GM12864 (cell line): ENCODE results near the gene CAVIN3.

Source experiments
- DNase-seq: peaks from one replicate; pipeline ENCODE4 v3.0.0-alpha.2; 2011; ENCODE audit warnings: low read depth
- H3K4me3 ChIP-seq: 2 replicates; pipeline ENCODE4 v1.5.1; 2011; ENCODE audit warnings: mild to moderate bottlenecking, low read depth, low read length, control low read depth
- TF ChIP-seq, protein P1 (sequence below): IDR thresholded peaks from 2 replicates; pipeline ENCODE4 v1.5.1; 2011; ENCODE audit warnings: low read depth, mild to moderate bottlenecking, moderate library complexity, low read length, control low read depth, inconsistent platforms; ENCODE audit errors: missing control alignments

Gene CAVIN3

DNA sequence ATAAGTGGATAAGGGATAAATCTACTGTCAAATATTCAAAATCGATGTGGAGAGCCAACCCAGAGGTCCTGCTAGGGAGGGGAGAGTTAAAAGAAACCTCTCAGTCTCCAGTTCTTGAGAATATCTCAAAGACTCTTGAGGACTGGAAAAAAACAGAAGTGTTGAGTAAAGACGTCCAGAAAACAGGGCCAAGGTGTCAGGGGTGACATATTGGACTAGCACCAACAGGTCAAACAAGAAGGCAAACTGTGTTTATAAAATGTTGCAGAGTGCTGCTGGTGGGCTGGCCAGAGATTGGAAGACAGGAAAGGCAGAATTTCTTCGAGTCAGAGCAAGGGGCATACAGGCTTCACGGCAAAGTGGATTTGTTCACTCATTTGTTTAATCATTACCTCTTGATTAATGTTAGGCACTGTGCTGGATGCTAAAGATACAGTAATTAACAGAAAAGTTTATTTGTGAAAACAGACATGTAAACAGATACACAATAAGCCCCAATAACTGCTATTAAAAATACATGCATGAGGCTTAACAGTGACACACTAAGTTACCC lies 36.3 kb upstream of the CAVIN3 start:
- DNase-seq, result no peak
- no peak overlapping the region for H3K4me3 ChIP-seq
- TF ChIP-seq, protein P1, sequence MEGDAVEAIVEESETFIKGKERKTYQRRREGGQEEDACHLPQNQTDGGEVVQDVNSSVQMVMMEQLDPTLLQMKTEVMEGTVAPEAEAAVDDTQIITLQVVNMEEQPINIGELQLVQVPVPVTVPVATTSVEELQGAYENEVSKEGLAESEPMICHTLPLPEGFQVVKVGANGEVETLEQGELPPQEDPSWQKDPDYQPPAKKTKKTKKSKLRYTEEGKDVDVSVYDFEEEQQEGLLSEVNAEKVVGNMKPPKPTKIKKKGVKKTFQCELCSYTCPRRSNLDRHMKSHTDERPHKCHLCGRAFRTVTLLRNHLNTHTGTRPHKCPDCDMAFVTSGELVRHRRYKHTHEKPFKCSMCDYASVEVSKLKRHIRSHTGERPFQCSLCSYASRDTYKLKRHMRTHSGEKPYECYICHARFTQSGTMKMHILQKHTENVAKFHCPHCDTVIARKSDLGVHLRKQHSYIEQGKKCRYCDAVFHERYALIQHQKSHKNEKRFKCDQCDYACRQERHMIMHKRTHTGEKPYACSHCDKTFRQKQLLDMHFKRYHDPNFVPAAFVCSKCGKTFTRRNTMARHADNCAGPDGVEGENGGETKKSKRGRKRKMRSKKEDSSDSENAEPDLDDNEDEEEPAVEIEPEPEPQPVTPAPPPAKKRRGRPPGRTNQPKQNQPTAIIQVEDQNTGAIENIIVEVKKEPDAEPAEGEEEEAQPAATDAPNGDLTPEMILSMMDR, result no peak

DNA sequence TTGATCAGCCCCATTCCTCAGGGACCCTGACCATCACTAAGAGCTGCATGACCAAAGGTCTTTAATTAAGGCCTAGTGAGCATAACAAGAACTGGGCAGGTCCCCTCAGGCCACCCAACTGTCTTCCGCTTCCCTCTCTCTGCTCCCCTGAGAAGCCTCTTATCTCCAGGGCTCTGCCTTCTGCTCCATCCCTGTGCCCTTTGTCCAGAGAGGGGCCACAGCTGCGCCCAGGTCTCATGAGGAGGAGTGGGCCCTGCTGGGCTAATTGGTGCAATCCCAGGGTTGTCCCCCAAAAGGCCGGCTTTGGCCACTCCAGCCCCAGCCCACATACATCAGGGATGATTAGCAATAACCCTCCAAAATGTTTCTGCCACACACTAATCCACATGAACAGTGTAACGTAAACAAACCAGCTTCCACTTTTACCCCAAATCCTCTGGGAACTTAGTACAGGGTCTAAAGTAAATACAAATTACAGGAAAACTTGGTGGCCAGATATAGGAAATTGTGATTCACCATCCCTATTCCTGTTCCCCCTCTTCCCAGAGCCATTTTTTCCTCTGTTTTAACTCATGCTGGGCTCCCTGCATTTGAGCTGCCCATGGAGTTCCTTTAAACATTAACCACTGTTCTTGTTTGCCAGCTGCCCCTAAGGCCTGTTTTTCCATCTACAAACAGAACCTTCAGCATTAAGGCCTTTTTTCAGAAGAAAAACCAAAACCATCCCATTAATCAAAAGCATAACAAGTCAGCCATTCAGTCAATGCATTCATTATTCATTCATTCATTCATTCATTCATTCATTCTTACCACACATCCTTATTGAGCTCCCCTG lies 34.6 kb upstream of the CAVIN3 start:
- TF ChIP-seq, protein P1, result no peak
- H3K4me3 ChIP-seq, result no peak overlapping the region
- DNase-seq, result no peak

DNA sequence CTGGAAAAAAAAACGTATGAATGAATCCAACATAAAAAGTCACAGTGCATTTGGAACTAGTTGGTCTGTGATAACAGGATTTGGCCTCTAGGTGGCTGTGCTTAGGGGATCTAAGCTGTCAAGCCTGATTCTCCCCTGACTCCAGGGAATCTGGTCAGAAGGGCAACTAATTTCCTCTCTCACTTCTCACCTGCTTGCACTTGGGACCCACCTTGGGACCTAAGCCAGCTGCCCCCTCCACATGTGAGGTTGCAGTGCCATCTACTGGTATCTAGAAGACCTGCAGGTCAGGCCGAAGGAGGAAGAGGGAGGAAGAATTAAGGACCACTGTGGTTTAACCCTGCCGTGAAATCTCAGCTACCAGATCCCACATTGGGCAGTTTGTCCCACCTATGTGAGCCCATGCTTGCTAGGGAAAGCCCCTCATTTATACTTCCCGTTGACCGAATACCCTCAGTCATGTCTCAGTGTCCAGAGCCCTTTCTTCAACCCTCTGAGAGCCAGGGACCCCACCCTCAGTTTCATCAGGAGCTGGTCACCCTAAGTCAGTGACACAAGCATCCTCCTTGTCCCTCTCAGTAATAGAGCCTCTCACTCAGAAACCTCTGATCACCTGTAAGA lies 33.2 kb upstream of the CAVIN3 start:
- DNase-seq, result peak; percentile 40
- TF ChIP-seq, protein P1, result peak; percentile 97
- H3K4me3 ChIP-seq, result no peak overlapping the region

DNA sequence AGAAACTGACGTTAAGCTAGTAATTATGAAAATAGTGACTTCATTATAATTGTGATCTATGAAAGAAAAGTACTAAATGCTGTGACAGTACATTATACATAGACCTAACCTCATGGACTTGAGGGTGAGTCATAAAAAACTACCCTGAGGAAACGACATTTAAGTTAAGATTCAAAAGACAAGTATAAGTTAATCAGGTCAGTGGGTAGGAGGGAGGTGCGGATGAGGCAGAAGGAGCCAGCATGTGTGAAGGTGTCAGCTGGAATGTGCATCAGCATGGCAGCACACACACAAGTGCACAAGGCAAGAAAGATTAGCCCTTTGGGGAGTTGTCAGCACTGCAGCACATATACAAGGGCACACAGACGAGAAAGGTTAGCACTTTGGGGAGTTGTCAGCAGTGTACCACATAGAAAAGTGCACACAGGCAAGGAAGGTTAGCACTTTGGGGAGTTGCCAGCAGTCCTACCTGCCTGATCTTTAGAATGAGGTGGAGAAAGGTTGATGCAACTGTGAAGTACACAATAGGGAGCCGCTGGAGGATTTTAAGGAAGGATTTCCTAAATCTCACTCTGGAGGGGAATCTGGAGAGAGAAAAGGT lies 31.6 kb upstream of the CAVIN3 start:
- H3K4me3 ChIP-seq, result no peak overlapping the region
- TF ChIP-seq, protein P1, result no peak
- DNase-seq, result no peak

DNA sequence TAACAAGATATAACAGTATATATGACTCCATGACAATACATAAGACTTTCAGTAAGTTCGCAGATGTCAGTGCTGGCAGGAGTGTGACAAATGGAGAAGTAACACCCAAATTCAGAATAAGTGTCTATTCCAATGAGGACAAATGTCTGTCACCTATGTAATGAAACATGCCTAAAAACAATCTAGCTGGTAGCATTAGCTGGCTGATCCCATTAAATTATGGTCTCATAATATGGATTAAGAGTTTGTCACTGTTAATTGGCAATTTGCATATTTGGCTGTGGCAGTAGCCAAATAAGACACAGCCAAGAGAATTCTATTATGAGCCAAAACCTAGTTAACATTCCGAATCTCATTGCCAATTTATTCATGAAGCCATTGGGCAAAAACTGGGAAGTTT lies 30.2 kb upstream of the CAVIN3 start:
- TF ChIP-seq, protein P1, result no peak
- no peak overlapping the region for H3K4me3 ChIP-seq
- no peak for DNase-seq

DNA sequence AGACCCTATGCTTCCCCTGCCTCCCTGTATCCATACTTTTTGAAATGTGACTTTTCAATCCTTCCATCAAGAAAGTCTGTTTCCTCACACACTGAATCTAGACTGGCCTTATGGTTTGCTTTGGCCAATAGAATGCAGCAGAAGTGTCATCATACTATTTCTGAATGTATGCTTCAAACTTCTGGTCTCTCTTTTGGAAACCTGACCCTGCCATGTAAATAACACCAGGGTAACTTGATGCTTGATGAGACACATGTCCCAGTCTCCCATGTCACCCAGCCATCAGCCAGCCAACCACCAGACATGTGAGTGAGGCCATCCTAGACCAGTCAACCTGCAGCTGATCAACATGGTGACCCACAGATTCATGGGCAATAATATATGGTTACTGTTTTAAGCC lies 29.7 kb upstream of the CAVIN3 start:
- no peak for DNase-seq
- H3K4me3 ChIP-seq, result no peak overlapping the region
- TF ChIP-seq, protein P1, result no peak
